MG63 (cell line): ENCODE results near the gene SYNGR3. TPM values are rescaled to one million over a fixed set of nuclear protein-coding genes. Genes with fewer than 3 reads are reported as not detected.

ENCODE experiments used
- DNase-seq: peaks from one replicate; pipeline ENCODE4 v3.0.0-alpha.2; 2020
- H3K27me3 ChIP-seq: fragments of 250-450 bp; sonication (Bioruptor Pico); 2 replicates; pipeline ENCODE4 v1.5.1; 2020; ENCODE audit warnings: mild to moderate bottlenecking, moderate library complexity
- H3K36me3 ChIP-seq: fragments of 250-450 bp; sonication (Bioruptor Pico); 2 replicates; pipeline ENCODE4 v1.5.1; 2020; ENCODE audit warnings: mild to moderate bottlenecking, moderate library complexity
- H3K4me3 ChIP-seq: fragments of 250-450 bp; sonication (Bioruptor Pico); 2 replicates; pipeline ENCODE4 v1.5.1; 2020; ENCODE audit warnings: mild to moderate bottlenecking, moderate library complexity
- H3K9me3 ChIP-seq: fragments of 250-450 bp; sonication (Bioruptor Pico); 2 replicates; pipeline ENCODE4 v1.5.1; 2020; ENCODE audit warnings: mild to moderate bottlenecking, moderate library complexity
- total RNA-seq: library from RNA; depleted of rRNA; stranded (reverse); fragments of >200 nt; shearing (Covaris generic); gene quantifications from 2 replicates; pipeline ENCODE4 v1.2.3, GENCODE V29; 2014; ENCODE audit warnings: low replicate concordance

SYNGR3 gene
- total RNA-seq, 1 experiment from 2014 or later = 0.07 TPM

GRCh38 chr16:1998852-1999801, 9.4 kb downstream of the SYNGR3 start:
- DNase-seq = no peak
- H3K27me3 ChIP-seq = no peaks in the 10 kb centered on the region
- H3K9me3 ChIP-seq = no peaks in the 10 kb centered on the region
- no peak overlapping the region for H3K4me3 ChIP-seq
- peaks cover 86% of the 10 kb centered on the region for H3K36me3 ChIP-seq

DNA sequence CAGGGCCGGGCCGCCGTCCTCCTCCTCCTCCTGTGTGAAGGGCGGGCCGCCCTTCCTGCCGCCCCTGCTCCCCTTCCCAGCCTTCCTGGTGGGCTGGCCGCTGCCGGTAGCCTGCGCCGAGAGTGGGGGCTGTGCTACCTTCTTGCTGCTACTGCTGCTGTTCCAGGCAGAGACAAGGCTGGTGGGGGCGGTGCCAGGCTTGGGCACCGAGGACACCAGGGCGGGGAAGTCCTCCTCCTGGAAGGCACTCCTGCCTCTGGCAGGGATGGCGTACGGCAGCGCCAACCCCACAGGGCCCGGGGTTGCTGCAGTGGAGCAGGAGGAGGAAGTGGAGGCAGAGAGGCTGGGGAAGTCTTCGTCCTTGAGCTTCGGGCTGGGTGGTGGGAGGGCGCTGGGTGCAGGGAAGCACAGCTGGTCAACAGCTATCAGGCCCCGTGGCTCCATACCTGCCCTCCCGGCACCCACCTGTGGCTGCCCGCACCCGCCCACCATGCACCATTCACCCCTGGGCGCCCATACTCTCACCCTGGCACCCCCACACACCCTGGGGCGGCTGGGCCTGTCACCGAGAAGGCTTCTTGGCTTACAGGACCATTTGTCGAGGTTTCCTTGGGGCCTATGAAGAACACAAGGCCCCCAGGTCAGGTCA, 10.2 kb downstream of the SYNGR3 start:
- Histone ChIP-seq H3K36me3 (peaks cover 94% of the 10 kb centered on the region), H3K27me3 (no peaks in the 10 kb centered on the region), H3K9me3 (no peaks in the 10 kb centered on the region), H3K4me3 (no peak overlapping the region)
- no peak for DNase-seq

DNA sequence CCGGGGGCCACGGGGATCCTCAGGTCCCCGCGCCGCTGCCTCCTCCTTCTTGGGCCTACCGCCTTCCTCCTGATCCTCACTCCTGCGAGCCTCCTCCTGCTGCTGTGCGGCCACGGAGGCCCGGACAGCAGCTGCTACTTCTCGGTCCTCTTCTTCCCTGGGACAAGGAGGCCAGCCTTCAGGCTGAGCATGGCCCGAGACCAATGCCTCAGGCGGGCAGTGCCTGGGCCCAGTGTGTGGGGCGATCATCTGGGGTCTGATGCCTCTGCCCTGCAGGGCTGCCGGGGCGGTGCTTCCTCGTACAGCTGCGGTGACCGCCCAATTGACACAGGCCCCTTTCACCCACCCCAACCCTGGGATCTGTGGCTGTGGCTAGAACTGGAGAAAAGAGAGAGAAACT, 11.3 kb downstream of the SYNGR3 start:
- H3K36me3 ChIP-seq = peaks cover 96% of the 10 kb centered on the region
- no peak for DNase-seq
- H3K27me3 ChIP-seq = no peaks in the 10 kb centered on the region
- no peak overlapping the region for H3K4me3 ChIP-seq
- no peaks in the 10 kb centered on the region for H3K9me3 ChIP-seq

DNA sequence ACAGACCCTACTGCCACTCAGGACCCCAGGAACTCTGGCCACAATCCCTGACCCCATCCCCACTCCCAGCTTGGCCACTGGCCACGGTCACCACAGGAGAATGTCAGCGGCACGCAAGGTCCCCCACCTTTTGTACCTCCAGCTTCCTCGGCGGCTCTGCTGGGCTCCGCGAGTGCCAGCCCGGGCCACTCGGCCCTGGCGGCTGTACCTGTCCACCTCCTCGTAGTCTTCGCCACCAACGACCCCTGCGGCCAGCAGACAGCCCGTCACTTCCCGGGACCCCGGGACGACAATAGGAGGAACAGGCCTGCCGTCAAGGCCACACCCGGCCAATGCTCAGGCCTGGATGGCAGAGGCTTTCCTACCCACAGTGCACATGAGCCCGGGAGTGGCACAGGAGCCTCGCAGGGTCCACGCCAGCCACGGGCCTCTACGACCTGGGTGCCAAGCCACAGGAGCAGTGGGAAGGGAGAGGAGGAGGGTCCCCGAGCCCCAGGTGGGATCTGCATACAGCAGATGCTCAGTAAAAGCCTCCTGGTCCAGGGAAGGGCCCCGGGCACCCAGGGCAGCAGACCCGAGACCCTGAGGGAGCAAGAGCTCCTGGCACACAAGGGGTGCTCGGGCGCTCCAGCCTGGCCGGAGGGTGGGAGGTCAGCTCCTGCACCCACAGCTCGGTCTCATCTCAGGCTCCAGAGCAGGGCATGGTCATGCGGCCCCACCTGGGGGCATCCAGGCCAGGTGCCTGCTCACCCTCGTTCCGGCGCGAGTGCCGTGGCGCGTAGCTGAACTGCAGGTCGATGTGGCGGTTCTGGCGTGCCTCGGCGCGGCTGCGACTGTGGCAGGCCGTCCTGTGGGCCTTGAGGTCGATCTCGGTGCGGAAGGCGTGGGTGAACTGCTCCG, 11.9 kb downstream of the SYNGR3 start:
- no peak for DNase-seq
- Histone ChIP-seq H3K9me3 (no peaks in the 10 kb centered on the region), H3K27me3 (no peaks in the 10 kb centered on the region), H3K36me3 (peaks cover 95% of the 10 kb centered on the region), H3K4me3 (no peak overlapping the region)

DNA sequence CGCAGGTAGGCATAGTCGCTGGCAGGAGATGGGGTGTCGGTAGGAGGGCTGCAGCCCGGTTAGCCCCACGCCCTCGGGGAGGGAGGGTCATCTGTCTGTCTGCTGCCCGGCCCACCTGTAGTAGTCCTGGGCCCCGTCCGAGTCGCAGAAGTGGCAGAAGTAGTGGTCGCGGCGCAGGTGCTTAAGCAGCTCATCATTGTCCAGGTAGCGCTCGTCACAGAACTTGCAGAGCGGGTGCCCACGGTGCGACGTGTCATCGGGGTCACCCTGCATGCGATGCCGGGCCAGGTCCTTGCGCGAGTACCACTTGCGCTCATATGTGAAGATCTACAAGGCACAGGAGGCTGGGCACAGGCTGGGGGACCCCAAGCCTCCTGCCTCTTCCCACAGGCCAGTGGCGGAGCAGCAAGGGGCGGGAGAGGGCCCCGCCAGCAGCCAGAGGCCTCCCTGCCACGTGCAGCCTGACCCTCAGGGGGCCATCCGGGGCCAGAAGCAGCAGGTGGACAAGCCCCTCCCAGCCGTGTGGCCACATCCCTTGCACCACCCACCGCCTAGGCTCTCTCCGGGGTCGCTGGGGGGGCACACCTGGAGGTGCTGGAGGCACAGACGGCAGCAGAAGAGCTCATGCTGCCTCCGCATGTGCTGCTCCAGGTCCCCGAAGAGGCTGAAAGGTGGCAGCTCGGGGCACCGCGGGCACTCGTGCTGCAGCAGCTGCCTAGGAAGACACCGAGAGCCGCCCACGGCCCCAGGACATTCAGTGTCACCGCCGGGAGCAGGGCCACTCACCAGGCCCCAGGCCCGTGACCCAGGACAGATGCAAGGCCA, 12.8 kb downstream of the SYNGR3 start:
- Histone ChIP-seq H3K36me3 (peaks cover 96% of the 10 kb centered on the region), H3K9me3 (no peaks in the 10 kb centered on the region), H3K4me3 (no peak overlapping the region), H3K27me3 (no peaks in the 10 kb centered on the region)
- no peak for DNase-seq

DNA sequence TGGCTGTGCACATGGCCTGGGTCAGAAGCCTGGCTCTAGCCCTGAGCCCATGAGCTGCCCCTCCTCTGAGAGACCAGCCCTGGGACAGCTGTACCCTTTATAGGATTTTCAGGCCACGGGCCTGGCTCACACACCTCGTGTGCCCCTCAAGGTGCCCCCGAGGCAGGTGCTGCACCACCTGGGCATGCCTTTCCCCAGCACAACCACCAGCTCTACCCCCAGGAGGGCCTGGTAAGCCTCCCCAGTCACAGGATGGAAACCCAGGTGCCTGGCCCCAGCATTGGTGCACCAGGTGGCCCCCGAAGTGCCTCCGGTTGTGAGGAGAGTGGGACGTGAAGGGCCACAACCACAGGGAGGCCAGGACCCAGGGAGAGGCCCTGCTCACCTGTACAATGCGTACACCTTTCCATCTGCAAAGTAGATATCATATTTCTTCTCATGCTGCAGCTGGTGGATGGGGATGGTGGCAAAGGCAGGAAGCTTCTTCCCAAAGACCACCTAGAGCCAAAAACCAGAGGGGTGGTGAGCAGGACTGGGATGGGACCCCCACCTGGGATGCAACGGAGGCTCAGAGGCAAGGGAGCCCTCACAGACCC, 13.6 kb downstream of the SYNGR3 start:
- H3K9me3 ChIP-seq = no peaks in the 10 kb centered on the region
- no peaks in the 10 kb centered on the region for H3K27me3 ChIP-seq
- no peak for DNase-seq
- no peak overlapping the region for H3K4me3 ChIP-seq
- peaks cover 98% of the 10 kb centered on the region for H3K36me3 ChIP-seq

DNA sequence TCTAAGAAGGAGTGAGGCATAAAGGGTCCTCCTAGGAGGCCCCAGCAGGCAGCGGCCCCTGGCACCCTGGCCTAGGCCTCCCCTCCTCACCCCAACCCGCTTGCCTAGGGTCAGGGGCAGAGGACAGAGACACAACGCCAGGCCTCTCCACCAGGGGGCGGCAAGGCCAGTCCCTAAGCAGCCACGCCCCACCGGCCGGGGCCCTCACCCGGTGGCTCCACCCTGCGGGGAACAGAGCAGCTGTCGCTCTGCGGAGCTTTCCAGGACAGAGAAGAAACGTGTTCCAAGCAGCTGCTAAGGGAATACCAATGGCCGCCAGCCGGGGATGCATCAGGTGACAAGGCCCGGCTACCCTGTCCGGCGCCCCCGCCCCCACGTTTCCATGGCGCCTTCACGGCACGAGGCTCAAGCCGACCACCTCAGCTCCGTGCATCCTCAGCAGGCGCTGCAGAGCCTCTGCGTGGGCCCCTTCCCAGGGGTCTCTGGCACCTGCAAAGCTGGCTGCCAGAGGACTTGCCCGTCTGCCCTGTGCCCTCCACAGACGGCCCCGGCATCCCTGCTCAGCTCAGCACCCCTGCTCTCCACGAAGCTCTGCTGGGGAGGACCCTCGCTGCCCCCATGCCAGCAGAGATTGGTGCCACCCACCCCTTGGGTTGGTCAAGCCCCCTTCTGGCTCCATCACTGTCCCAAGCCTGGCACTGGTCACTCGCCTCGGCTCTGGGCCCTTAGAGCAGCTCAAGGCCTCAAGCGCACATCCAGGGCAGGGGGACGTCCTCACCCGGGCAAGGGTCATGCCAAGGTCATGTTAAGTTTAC, 14.3 kb downstream of the SYNGR3 start:
- Histone ChIP-seq H3K4me3 (no peak overlapping the region), H3K27me3 (no peaks in the 10 kb centered on the region), H3K9me3 (no peaks in the 10 kb centered on the region), H3K36me3 (peaks cover 98% of the 10 kb centered on the region)
- peak; percentile 86 for DNase-seq

DNA sequence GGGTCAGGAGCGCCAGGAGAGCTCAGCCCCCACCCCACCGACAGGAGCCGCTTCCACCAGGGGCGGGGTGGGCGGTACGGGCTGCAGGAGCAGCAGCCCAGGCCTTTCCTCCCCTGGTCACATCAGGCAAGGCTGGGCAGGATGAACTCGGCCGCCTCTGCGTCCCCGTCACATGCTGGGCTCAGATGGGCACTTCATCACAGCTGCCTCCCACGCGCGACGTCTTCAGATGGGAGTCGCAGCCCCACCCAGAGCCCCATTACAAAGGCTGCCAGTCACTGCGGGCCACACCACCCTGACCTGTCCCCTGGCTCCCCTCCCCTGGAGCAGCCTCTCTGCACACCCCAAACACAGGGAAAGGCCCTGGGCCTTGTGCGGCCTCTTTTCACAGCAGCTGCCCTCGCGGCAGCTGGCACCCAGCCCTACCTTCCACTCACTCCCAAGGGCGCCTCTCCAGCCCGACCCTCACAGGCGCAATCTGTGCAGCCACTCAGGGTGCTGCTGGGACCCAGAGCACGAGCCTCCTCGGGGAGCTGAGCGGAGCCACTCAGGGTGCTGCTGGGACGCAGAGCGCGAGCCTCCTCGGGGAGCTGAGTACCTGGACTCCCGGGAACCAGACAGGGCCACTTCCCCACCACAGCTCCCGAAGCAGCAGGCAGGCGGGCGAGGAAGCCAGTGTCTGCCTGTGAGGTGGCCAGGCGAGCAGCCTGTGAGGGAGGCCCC, 15.2 kb downstream of the SYNGR3 start:
- no peak for DNase-seq
- Histone ChIP-seq H3K36me3 (peaks cover 92% of the 10 kb centered on the region), H3K4me3 (no peak overlapping the region), H3K27me3 (no peaks in the 10 kb centered on the region), H3K9me3 (no peaks in the 10 kb centered on the region)

- H3K36me3 ChIP-seq = peaks cover 86% of the 10 kb centered on the region
- DNase-seq = no peak
- no peaks in the 10 kb centered on the region for H3K27me3 ChIP-seq
- no peaks in the 10 kb centered on the region for H3K9me3 ChIP-seq
- H3K4me3 ChIP-seq = no peak overlapping the region
These were observed 15.9 kb downstream of the SYNGR3 start for GRCh38 chr16:2005646-2006045.

DNA sequence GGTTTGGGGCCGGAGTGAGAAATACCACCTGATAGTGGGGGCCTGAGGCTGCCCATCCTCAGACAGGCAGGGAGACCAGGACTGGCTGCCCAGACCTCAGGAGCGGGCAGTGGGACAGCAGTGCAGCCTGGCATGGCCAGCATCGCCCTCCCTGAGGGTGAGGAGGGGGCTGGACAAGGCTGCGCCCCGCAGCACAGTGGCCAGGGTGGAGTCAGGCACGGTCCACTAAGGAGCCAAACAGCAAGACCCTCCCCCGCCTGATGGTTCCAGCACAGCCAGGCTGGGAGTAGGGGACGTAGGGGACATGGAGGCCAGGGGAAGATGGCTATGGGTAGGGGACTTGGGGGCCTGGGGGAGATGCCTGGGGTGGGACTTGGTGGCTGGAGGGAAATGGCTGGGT, 16.5 kb downstream of the SYNGR3 start:
- H3K9me3 ChIP-seq = no peaks in the 10 kb centered on the region
- peaks cover 80% of the 10 kb centered on the region for H3K36me3 ChIP-seq
- DNase-seq = no peak

DNA sequence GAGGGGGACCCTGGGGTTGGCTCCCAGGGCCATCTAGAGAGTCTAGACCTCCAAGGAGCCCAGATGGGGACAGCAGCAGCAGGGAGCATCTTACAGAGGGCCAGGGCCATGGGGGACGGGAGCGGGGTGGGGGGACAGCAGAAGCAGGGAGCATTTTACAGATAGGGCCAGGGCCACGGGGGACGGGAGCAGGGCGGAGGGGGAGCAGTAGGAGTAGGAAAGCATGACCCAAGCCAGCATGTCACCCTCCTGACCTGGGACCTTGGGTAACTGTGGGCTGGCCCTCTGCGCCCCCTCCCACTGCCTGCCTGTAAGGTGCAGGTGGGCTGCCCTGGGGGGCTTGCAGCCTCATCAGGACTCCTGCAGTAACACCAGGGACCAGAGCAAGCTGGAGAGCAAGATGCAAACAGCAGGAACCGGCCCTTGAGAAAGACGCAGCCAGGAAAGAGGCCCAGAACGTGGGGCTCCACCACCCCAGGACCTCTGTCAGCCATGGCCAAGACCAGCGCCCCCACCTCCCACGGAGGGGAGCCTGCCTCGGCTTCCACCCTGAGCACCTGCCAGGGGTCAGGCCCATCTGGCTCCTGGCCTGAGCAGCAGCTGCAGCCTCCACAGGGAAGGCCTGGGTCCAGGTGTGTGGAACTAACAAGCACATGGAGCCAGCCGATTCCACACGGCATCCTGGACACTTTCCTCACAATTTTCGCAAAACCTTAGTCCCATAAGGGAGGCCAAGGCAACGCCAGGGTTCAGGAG, 17.5 kb downstream of the SYNGR3 start:
- Histone ChIP-seq H3K27me3 (no peaks in the 10 kb centered on the region), H3K9me3 (no peaks in the 10 kb centered on the region), H3K36me3 (peaks cover 70% of the 10 kb centered on the region), H3K4me3 (peak overlapping the region; percentile 82)
- DNase-seq = no peak

More for the DNA sequence above, 16.5 kb downstream of the SYNGR3 start:
- Histone ChIP-seq H3K27me3 (no peaks in the 10 kb centered on the region), H3K4me3 (no peak overlapping the region)

DNA sequence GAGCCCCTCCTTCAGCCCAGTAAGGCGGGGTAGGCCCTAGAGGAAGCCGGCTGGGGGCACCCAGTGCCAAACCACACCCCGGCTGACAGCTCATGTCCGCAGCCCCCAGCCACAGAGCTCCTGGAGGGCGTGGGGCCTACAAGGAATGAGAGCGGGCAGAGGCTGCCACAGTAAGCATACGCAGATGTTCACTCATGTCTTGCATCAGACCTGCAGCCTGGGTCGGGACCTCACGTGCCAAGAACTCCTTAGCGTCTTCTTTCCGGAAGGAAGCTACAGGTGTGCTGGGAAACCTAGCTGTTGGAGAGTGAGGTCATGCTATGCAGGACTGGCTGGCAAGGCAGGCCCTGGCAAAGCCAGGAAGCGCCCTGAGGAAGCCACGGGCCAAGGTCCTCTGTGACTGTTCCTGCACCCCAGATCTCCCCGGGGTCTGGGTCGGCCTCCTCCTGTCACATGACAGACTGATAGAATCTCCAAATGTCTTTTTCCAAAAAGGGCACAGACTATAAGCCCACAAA, 18.3 kb downstream of the SYNGR3 start:
- DNase-seq = peak; percentile 94
- no peaks in the 10 kb centered on the region for H3K27me3 ChIP-seq

DNA sequence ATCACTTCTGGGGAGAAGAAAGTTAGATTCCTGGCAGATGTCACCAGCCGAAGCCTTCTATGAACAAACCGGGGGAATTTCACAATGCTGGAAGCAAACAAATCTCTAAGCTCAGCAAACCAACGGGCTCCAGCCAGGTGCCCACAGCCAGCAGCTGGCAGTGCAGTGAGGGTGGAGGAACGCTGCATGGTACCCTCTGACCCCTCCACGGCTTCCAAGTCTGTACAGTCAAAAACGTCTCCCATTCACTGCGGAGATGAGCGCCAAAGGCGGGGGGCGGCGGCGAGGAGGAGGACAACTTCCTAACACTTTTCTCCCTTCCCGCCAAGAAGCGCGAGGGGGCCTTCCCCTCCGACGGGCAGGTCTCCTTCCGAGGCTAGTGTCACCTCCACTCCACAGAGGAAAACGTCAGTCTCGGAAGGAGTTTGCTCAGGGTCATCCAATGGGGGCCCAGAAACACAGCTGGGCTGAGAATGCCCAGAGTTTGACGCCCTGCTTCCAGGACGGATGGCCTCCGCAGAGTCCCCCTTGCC, 18.9 kb downstream of the SYNGR3 start:
- peaks cover 56% of the 10 kb centered on the region for H3K36me3 ChIP-seq
- DNase-seq = peak; percentile 60
- no peaks in the 10 kb centered on the region for H3K27me3 ChIP-seq
- H3K4me3 ChIP-seq = peak overlapping the region; percentile 82
- no peaks in the 10 kb centered on the region for H3K9me3 ChIP-seq

More for the DNA sequence above, 18.3 kb downstream of the SYNGR3 start:
- Histone ChIP-seq H3K4me3 (peak overlapping the region; percentile 82), H3K9me3 (no peaks in the 10 kb centered on the region), H3K36me3 (peaks cover 62% of the 10 kb centered on the region)
